ENCODE results near the gene PELI2. TPM values are rescaled to one million over a fixed set of nuclear protein-coding genes. Genes with fewer than 3 reads are reported as not detected.

Gene PELI2
- total and polyA plus RNA-seq, 2 experiments from 2014 or later: 4.3 to 16.1 TPM

- TF ChIP-seq EZH2phosphoT487 (IDR thresholded peaks at IDR 0.05; ENCODE audit: low read depth, severe bottlenecking, unreplicated experiment): no peak
- Histone ChIP-seq H4K20me1 (ENCODE audit: insufficient read depth, poor library complexity, severe bottlenecking) (no peaks in the 10 kb centered on the region), H3K4me2 (no peak overlapping the region), H3K27me3 (no peaks in the 10 kb centered on the region), H3K79me2 (no peaks in the 10 kb centered on the region), H3K4me1 (ENCODE audit: insufficient read depth) (no peaks in the 10 kb centered on the region), H2AFZ (no peak overlapping the region), H3K36me3 (replicated peaks; ENCODE audit: insufficient read depth, low read depth) (no peaks in the 10 kb centered on the region), H3K27ac (no peak overlapping the region), H3K4me3 (no peak overlapping the region), H3K9me2 (replicated peaks; ENCODE audit: insufficient read depth) (no peaks in the 10 kb centered on the region), H3K9me3 (ENCODE audit: low read depth) (no peaks in the 10 kb centered on the region)
- WGBS (ENCODE audit: low lambda C conversion rate, missing lambda C conversion rate): 79% methylated on average over 3 of the region's 3 CpGs
- no peak for DNase-seq (ENCODE audit: low spot score)
Measured at GRCh38 chr14:56328021-56328420, 209.8 kb downstream of the PELI2 start.

GRCh38 chr14:56331592-56332216 lies 213.5 kb downstream of the PELI2 start:
- Histone ChIP-seq H3K9me2 (replicated peaks; ENCODE audit: insufficient read depth) (no peaks in the 10 kb centered on the region), H3K27me3 (no peaks in the 10 kb centered on the region), H3K4me1 (ENCODE audit: insufficient read depth) (peaks cover 5% of the 10 kb centered on the region), H3K36me3 (replicated peaks; ENCODE audit: insufficient read depth, low read depth) (no peaks in the 10 kb centered on the region), H2AFZ (no peak overlapping the region), H3K9me3 (ENCODE audit: low read depth) (no peaks in the 10 kb centered on the region), H3K79me2 (no peaks in the 10 kb centered on the region), H3K27ac (no peak overlapping the region), H3K4me2 (no peak overlapping the region), H3K4me3 (no peak overlapping the region), H4K20me1 (ENCODE audit: insufficient read depth, poor library complexity, severe bottlenecking) (no peaks in the 10 kb centered on the region)
- WGBS (ENCODE audit: low lambda C conversion rate, missing lambda C conversion rate): 69% methylated on average over 7 of the region's 7 CpGs
- TF ChIP-seq EZH2phosphoT487 (IDR thresholded peaks at IDR 0.05; ENCODE audit: low read depth, severe bottlenecking, unreplicated experiment) (no peak), EZH2 (IDR thresholded peaks at IDR 0.05; ENCODE audit: borderline replicate concordance) (no peak), CTCF (IDR thresholded peaks at IDR 0.05; ENCODE audit: poor library complexity) (no peak)
- DNase-seq (ENCODE audit: low spot score): no peak

- WGBS (ENCODE audit: low lambda C conversion rate, missing lambda C conversion rate): 72% methylated on average over 9 of the region's 9 CpGs
- Histone ChIP-seq H3K27me3 (no peaks in the 10 kb centered on the region), H2AFZ (no peak overlapping the region), H3K36me3 (replicated peaks; ENCODE audit: insufficient read depth, low read depth) (no peaks in the 10 kb centered on the region), H3K9me2 (replicated peaks; ENCODE audit: insufficient read depth) (no peaks in the 10 kb centered on the region), H3K27ac (peak overlapping the region; percentile 70), H3K79me2 (no peaks in the 10 kb centered on the region), H3K4me2 (no peak overlapping the region), H3K4me1 (ENCODE audit: insufficient read depth) (peaks cover 5% of the 10 kb centered on the region), H4K20me1 (ENCODE audit: insufficient read depth, poor library complexity, severe bottlenecking) (no peaks in the 10 kb centered on the region), H3K4me3 (no peak overlapping the region), H3K9me3 (ENCODE audit: low read depth) (no peaks in the 10 kb centered on the region)
- DNase-seq (ENCODE audit: low spot score): peak; percentile 43
- TF ChIP-seq CTCF (IDR thresholded peaks at IDR 0.05; ENCODE audit: poor library complexity): no peak
- TF ChIP-seq EZH2phosphoT487 (IDR thresholded peaks at IDR 0.05; ENCODE audit: low read depth, severe bottlenecking, unreplicated experiment): no peak
- TF ChIP-seq EZH2 (IDR thresholded peaks at IDR 0.05; ENCODE audit: borderline replicate concordance): no peak
Measured at GRCh38 chr14:56333359-56334292, 215.4 kb downstream of the PELI2 start.

- Histone ChIP-seq H3K4me1 (ENCODE audit: insufficient read depth) (peaks cover 5% of the 10 kb centered on the region), H3K9me3 (ENCODE audit: low read depth) (no peaks in the 10 kb centered on the region), H3K27ac (peak overlapping the region; percentile 70), H3K79me2 (no peaks in the 10 kb centered on the region), H3K4me3 (no peak overlapping the region), H3K4me2 (no peak overlapping the region), H3K36me3 (replicated peaks; ENCODE audit: insufficient read depth, low read depth) (no peaks in the 10 kb centered on the region), H2AFZ (no peak overlapping the region), H4K20me1 (ENCODE audit: insufficient read depth, poor library complexity, severe bottlenecking) (no peaks in the 10 kb centered on the region), H3K9me2 (replicated peaks; ENCODE audit: insufficient read depth) (no peaks in the 10 kb centered on the region), H3K27me3 (no peaks in the 10 kb centered on the region)
- WGBS (ENCODE audit: low lambda C conversion rate, missing lambda C conversion rate): 78% methylated on average over 1 of the region's 1 CpG
- DNase-seq (ENCODE audit: low spot score): no peak
- no peak for TF ChIP-seq EZH2 (IDR thresholded peaks at IDR 0.05; ENCODE audit: borderline replicate concordance)
- no peak for TF ChIP-seq EZH2phosphoT487 (IDR thresholded peaks at IDR 0.05; ENCODE audit: low read depth, severe bottlenecking, unreplicated experiment)
- no peak for TF ChIP-seq CTCF (IDR thresholded peaks at IDR 0.05; ENCODE audit: poor library complexity)
Measured at GRCh38 chr14:56334458-56334857, 216.2 kb downstream of the PELI2 start.

Data from hepatocyte (in vitro differentiated cells).